Measurements from ENCODE around the gene RPP30. TPM values are rescaled to one million over a fixed set of nuclear protein-coding genes. Genes with fewer than 3 reads are reported as not detected.

RPP30 gene
- total and polyA plus RNA-seq, 2 of the 13 experiments (the other 11 are each of a cell fraction or from before 2014, with no cell fraction given) = 27.1 to 65.0 TPM

DNA sequence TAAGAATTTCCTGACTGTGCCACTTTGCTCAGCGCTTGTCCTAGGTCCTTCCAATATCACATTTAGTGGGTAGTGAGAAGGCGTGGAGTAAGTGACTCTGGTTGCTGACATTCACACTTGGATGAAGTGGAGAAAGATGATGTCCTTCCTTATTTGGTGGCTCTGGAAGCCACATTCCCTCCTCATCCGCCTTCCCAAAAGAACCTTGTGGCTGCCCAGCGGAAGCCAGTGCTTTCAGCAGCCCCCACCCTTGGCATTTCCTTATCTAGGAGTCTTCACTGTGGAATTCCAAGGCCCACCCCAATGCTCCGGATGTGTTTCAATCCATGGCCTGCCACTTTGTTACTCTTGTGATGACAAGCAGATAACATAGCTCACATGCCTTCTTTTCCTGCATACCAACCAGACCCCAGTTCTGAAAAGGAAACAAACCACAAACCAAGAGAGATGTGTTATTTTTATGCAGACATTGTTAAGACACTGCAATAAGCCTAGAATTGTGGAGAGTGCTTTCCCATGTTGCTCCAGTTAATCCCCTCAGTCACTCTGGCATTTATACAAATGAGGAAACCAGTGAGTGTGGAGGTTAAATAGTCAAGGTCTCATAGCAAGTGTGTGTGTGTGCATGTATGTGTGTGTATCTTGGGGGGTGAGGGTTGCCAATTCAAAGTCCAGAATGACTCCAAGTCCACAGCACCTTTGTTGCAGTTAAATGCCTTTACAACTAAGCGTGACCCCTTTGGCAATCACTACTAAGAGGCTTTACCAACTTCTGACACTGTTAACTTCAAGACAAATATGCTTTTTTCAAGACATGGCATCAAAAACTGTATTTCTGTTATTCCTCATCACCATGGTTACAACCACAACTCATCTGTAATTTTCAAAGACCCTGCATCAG, 59.4 kb downstream of the RPP30 start (continued):
- no peak for TF ChIP-seq NCOA1 (CRISPR knock-in tag; IDR thresholded peaks at IDR 0.05)
- TF ChIP-seq HOXA5 (CRISPR knock-in tag; IDR thresholded peaks at IDR 0.05) = no peak
- TF ChIP-seq POGZ (CRISPR knock-in tag; IDR thresholded peaks at IDR 0.05) = peak; percentile 70; the same call in 1 of the 2 replicates
- peak; percentile 38; the same call in 1 of the 2 replicates for TF ChIP-seq ZNF788 (CRISPR knock-in tag; IDR thresholded peaks at IDR 0.05; ENCODE audit: borderline replicate concordance)
- TF ChIP-seq ZNF562 (CRISPR knock-in tag; IDR thresholded peaks at IDR 0.05; ENCODE audit: borderline replicate concordance) = no peak
- no peak for TF ChIP-seq SMAD1 (CRISPR knock-in tag; IDR thresholded peaks at IDR 0.05; ENCODE audit: borderline replicate concordance, low read depth)
- no peak for TF ChIP-seq MTF2 (CRISPR knock-in tag; IDR thresholded peaks at IDR 0.05; ENCODE audit: borderline replicate concordance)
- TF ChIP-seq, protein P1, sequence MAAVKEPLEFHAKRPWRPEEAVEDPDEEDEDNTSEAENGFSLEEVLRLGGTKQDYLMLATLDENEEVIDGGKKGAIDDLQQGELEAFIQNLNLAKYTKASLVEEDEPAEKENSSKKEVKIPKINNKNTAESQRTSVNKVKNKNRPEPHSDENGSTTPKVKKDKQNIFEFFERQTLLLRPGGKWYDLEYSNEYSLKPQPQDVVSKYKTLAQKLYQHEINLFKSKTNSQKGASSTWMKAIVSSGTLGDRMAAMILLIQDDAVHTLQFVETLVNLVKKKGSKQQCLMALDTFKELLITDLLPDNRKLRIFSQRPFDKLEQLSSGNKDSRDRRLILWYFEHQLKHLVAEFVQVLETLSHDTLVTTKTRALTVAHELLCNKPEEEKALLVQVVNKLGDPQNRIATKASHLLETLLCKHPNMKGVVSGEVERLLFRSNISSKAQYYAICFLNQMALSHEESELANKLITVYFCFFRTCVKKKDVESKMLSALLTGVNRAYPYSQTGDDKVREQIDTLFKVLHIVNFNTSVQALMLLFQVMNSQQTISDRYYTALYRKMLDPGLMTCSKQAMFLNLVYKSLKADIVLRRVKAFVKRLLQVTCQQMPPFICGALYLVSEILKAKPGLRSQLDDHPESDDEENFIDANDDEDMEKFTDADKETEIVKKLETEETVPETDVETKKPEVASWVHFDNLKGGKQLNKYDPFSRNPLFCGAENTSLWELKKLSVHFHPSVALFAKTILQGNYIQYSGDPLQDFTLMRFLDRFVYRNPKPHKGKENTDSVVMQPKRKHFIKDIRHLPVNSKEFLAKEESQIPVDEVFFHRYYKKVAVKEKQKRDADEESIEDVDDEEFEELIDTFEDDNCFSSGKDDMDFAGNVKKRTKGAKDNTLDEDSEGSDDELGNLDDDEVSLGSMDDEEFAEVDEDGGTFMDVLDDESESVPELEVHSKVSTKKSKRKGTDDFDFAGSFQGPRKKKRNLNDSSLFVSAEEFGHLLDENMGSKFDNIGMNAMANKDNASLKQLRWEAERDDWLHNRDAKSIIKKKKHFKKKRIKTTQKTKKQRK (IDR thresholded peaks at IDR 0.05; ENCODE audit: low read length) = no peak
- TF ChIP-seq ZNF329 (CRISPR knock-in tag; IDR thresholded peaks at IDR 0.05; ENCODE audit: low read depth) = no peak
- TF ChIP-seq PHF8 (CRISPR knock-in tag; IDR thresholded peaks at IDR 0.05) = no peak
- TF ChIP-seq ZEB1 (IDR thresholded peaks at IDR 0.05; ENCODE audit: insufficient replicate concordance, low read depth) = no peak
- TF ChIP-seq, protein P2, sequence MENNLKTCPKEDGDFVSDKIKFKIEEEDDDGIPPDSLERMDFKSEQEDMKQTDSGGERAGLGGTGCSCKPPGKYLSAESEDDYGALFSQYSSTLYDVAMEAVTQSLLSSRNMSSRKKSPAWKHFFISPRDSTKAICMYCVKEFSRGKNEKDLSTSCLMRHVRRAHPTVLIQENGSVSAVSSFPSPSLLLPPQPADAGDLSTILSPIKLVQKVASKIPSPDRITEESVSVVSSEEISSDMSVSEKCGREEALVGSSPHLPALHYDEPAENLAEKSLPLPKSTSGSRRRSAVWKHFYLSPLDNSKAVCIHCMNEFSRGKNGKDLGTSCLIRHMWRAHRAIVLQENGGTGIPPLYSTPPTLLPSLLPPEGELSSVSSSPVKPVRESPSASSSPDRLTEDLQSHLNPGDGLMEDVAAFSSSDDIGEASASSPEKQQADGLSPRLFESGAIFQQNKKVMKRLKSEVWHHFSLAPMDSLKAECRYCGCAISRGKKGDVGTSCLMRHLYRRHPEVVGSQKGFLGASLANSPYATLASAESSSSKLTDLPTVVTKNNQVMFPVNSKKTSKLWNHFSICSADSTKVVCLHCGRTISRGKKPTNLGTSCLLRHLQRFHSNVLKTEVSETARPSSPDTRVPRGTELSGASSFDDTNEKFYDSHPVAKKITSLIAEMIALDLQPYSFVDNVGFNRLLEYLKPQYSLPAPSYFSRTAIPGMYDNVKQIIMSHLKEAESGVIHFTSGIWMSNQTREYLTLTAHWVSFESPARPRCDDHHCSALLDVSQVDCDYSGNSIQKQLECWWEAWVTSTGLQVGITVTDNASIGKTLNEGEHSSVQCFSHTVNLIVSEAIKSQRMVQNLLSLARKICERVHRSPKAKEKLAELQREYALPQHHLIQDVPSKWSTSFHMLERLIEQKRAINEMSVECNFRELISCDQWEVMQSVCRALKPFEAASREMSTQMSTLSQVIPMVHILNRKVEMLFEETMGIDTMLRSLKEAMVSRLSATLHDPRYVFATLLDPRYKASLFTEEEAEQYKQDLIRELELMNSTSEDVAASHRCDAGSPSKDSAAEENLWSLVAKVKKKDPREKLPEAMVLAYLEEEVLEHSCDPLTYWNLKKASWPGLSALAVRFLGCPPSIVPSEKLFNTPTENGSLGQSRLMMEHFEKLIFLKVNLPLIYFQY (CRISPR knock-in tag; IDR thresholded peaks at IDR 0.05; ENCODE audit: borderline replicate concordance) = no peak
- no peak for TF ChIP-seq RFXANK (CRISPR knock-in tag; IDR thresholded peaks at IDR 0.05)
- TF ChIP-seq ESRRA (CRISPR knock-in tag; IDR thresholded peaks at IDR 0.05; ENCODE audit: low read depth) = peak; percentile 21; the same call in 1 of the 2 replicates
- no peak for TF ChIP-seq MYC (CRISPR knock-in tag; IDR thresholded peaks at IDR 0.05; ENCODE audit: borderline replicate concordance)
- TF ChIP-seq ZNF44 (CRISPR knock-in tag; IDR thresholded peaks at IDR 0.05) = no peak
- TF ChIP-seq ZSCAN9 (CRISPR knock-in tag; IDR thresholded peaks at IDR 0.05; ENCODE audit: borderline replicate concordance) = peak; percentile 86; the same call in 1 of the 2 replicates
- no peak for TF ChIP-seq PAWR (CRISPR knock-in tag; IDR thresholded peaks at IDR 0.05; ENCODE audit: borderline replicate concordance)

Data from HepG2 (cell line).